GM12878 (cell line): ENCODE data around the gene GRM5. TPM values are rescaled to one million over a fixed set of nuclear protein-coding genes. Genes with fewer than 3 reads are reported as not detected.

Experiments used
- ATAC-seq: fragments of 200-7000 bp; cut with Tn5 transposase; 3 replicates; pipeline ENCODE4 v1.9.1; 2020; ENCODE audit warnings: mild to moderate bottlenecking, moderate library complexity
- BruUV-seq: library from RNA; stranded (reverse); fragments of 400-500 nt; replicated peaks from 2 replicates; lab custom pipeline; 2021; lab: Mats Ljungman, UMichigan
- CTCF ChIA-PET: fragments of 300-600 bp; sonication (Branson Sonifier 250); formaldehyde crosslinking; extraction: SDS; loops from one replicate; lab custom pipeline; 2021; ENCODE audit warnings: inconsistent platforms; lab: Yijun Ruan, JAX
- POLR2A ChIA-PET: fragments of 350-600 bp; formaldehyde crosslinking; extraction: SDS; loops from one replicate; lab custom pipeline; 2021; ENCODE audit warnings: inconsistent platforms; lab: Charles Lee
- RAD21 ChIA-PET: fragments of 300-600 bp; sonication (Branson Sonifier 250); formaldehyde crosslinking; loops from one replicate; lab custom pipeline; 2023; ENCODE audit warnings: antibody characterized with exemption; ENCODE audit not compliant: unreplicated experiment; lab: Charles Lee
- SMC1A ChIA-PET: fragments of 300-600 bp; sonication (Branson Sonifier 250); formaldehyde crosslinking; loops from one replicate; lab custom pipeline; 2023; ENCODE audit not compliant: unreplicated experiment, uncharacterized antibody; lab: Charles Lee
- DNase-seq: peaks from one replicate; pipeline ENCODE4 v3.0.0-alpha.2; 2011; ENCODE audit warnings: low read depth, low spot score
- FAIRE-seq: peaks from 3 replicates; lab custom pipeline; 2011; peaks lifted over from hg19 to GRCh38; lab: Jason Lieb, UNC
- H2AFZ ChIP-seq: 2 replicates; pipeline ENCODE4 v1.6.0; 2011; ENCODE audit warnings: low read depth, low read length, control low read depth; ENCODE audit not compliant: control insufficient read depth
- H3K27ac ChIP-seq: 2 replicates; pipeline ENCODE4 v1.5.1; 2011; ENCODE audit warnings: control low read depth; ENCODE audit not compliant: control insufficient read depth, insufficient read depth
- H3K27me3 ChIP-seq, 2 experiments: replicated peaks in 1 of 2; 2 replicates each; pipeline versions ENCODE4 v1.6.0 to v1.6.1; 2011; ENCODE audit warnings: low read length in 1 of 2; ENCODE audit not compliant: control insufficient read depth in 2 of 2, insufficient read depth in 2 of 2
- H3K36me3 ChIP-seq, 2 experiments: 2 replicates each; pipeline ENCODE4 v1.5.1; 2011; ENCODE audit warnings: low read length in 1 of 2; ENCODE audit not compliant: control insufficient read depth in 2 of 2, insufficient read depth in 2 of 2
- H3K4me1 ChIP-seq: 2 replicates; pipeline ENCODE4 v1.6.1; 2011; ENCODE audit warnings: mild to moderate bottlenecking, low read length, moderate library complexity, mixed read lengths; ENCODE audit not compliant: control insufficient read depth, insufficient read depth
- H3K4me2 ChIP-seq: 2 replicates; pipeline ENCODE4 v1.6.0; 2011; ENCODE audit warnings: control low read depth; ENCODE audit not compliant: control insufficient read depth, insufficient read depth
- H3K4me3 ChIP-seq: fragments of 200-600 bp; sonication (generic); 2 replicates; pipeline ENCODE4 v1.5.1; 2016
- H3K79me2 ChIP-seq: 2 replicates; pipeline ENCODE4 v1.6.0; 2011; ENCODE audit warnings: low read length; ENCODE audit not compliant: control insufficient read depth, insufficient read depth
- H3K9ac ChIP-seq: 2 replicates; pipeline ENCODE4 v1.8.0; 2011; ENCODE audit warnings: low read length, control low read depth, mixed read lengths; ENCODE audit not compliant: control insufficient read depth, insufficient read depth
- H3K9me3 ChIP-seq: replicated peaks from 3 replicates; pipeline ENCODE4 v1.5.1; 2011; ENCODE audit warnings: mild to moderate bottlenecking, low read length; ENCODE audit not compliant: control insufficient read depth, insufficient read depth
- H4K20me1 ChIP-seq: 2 replicates; pipeline ENCODE4 v1.6.0; 2011; ENCODE audit not compliant: control insufficient read depth, insufficient read depth
- BRCA1 ChIP-seq: IDR thresholded peaks from 2 replicates; pipeline ENCODE4 v1.6.1; 2011; ENCODE audit warnings: low read depth, low read length, improper control_type of control experiment
- CBX5 ChIP-seq: sonication (generic); IDR thresholded peaks from 2 replicates; pipeline ENCODE4 v1.6.1; 2016; ENCODE audit warnings: low read depth, moderate library complexity, mild to moderate bottlenecking, inconsistent platforms
- CHD4 ChIP-seq: fragments of 200-600 bp; sonication (generic); IDR thresholded peaks from 2 replicates; pipeline ENCODE4 v1.6.1; 2016; ENCODE audit warnings: mild to moderate bottlenecking
- CREB1 ChIP-seq: IDR thresholded peaks from 2 replicates; pipeline ENCODE4 v1.6.1; 2012; ENCODE audit warnings: low read depth, mild to moderate bottlenecking, inconsistent platforms
- EED ChIP-seq: sonication (generic); IDR thresholded peaks from 2 replicates; pipeline ENCODE4 v1.6.1; 2016; ENCODE audit warnings: antibody characterized with exemption, low read depth
- ETV6 ChIP-seq, 2 experiments: fragments of 450-650 bp in 1 of 2; IDR thresholded peaks in 1 of 2; conservative IDR thresholded peaks in 1 of 2; 2 replicates each; pipeline ENCODE4 v1.6.1; 2014; ENCODE audit warnings: antibody characterized with exemption in 1 of 2, borderline replicate concordance in 1 of 2, low read depth in 1 of 2, mild to moderate bottlenecking in 1 of 2, moderate library complexity in 1 of 2
- GABPA ChIP-seq: IDR thresholded peaks from 2 replicates; pipeline ENCODE4 v1.6.1; 2014; ENCODE audit warnings: antibody characterized with exemption, low read depth, mild to moderate bottlenecking, inconsistent platforms
- HDAC2 ChIP-seq: fragments of 200-600 bp; sonication (generic); IDR thresholded peaks from 2 replicates; pipeline ENCODE4 v1.6.1; 2017
- JUND ChIP-seq: IDR thresholded peaks from 2 replicates; pipeline ENCODE4 v1.6.1; 2012; ENCODE audit warnings: low read depth, mild to moderate bottlenecking, low read length, improper control_type of control experiment, moderate library complexity
- LARP7 ChIP-seq: fragments of 450-650 bp; IDR thresholded peaks from 2 replicates; pipeline ENCODE4 v1.6.1; 2017; ENCODE audit warnings: mild to moderate bottlenecking
- MEF2B ChIP-seq: fragments of 450-650 bp; IDR thresholded peaks from 2 replicates; pipeline ENCODE4 v1.6.1; 2018; ENCODE audit warnings: mild to moderate bottlenecking, moderate library complexity; ENCODE audit not compliant: partially characterized antibody, poor library complexity, severe bottlenecking
- MLLT1 ChIP-seq: fragments of 450-650 bp; IDR thresholded peaks from 2 replicates; pipeline ENCODE4 v1.6.1; 2016; ENCODE audit warnings: mild to moderate bottlenecking
- MTA2 ChIP-seq: fragments of 450-650 bp; IDR thresholded peaks from 2 replicates; pipeline ENCODE4 v1.6.1; 2016; ENCODE audit warnings: low read depth, mild to moderate bottlenecking, moderate library complexity
- PAX5 ChIP-seq: IDR thresholded peaks from 2 replicates; pipeline ENCODE4 v1.6.1; 2011; ENCODE audit warnings: low read depth, low read length, borderline replicate concordance
- PKNOX1 ChIP-seq: fragments of 450-650 bp; IDR thresholded peaks from 2 replicates; pipeline ENCODE4 v1.6.1; 2016; ENCODE audit warnings: mild to moderate bottlenecking
- USF2 ChIP-seq: IDR thresholded peaks from 2 replicates; pipeline ENCODE4 v1.6.1; 2011; ENCODE audit warnings: low read depth, low read length, improper control_type of control experiment, borderline replicate concordance
- YBX1 ChIP-seq: fragments of 450-650 bp; IDR thresholded peaks from 2 replicates; pipeline ENCODE4 v1.6.1; 2016; ENCODE audit warnings: antibody characterized with exemption
- YY1 ChIP-seq: IDR thresholded peaks from 2 replicates; pipeline ENCODE4 v1.6.1; 2011; ENCODE audit warnings: low read depth, mild to moderate bottlenecking, low read length
- ZNF384 ChIP-seq: IDR thresholded peaks from 2 replicates; pipeline ENCODE4 v1.6.1; 2012; ENCODE audit warnings: low read depth, mild to moderate bottlenecking, low read length, improper control_type of control experiment, borderline replicate concordance
- WGBS: methylation state at CpG from one replicate; pipeline ENCODE4 v1.1.6; 2016; ENCODE audit warnings: low lambda C conversion rate; ENCODE audit not compliant: insufficient replicate concordance, insufficient coverage; ENCODE audit errors: missing lambda C conversion rate; 5-methylcytosine and 5-hydroxymethylcytosine counted together
- in situ Hi-C: fragments of 300-500 bp; cut with MboI; formaldehyde crosslinking; loops from 9 replicates; pipeline ENCODE4 v1.14.3; 2018; ENCODE audit warnings: mixed read lengths
- intact Hi-C: fragments of 100-400 bp; cut with micrococcal nuclease; formaldehyde crosslinking; loops from one replicate; pipeline ENCODE4 v1.14.2; 2022; ENCODE audit not compliant: unreplicated experiment
- polyA plus RNA-seq, 11 experiments: library from polyadenylated mRNA; depleted of rRNA in 4 of 11; unstranded in 6 of 11; stranded (reverse) in 5 of 11; fragments of >200 nt; fragmentation: Nextera tagmentation in 4 of 11; fragmentation: Illumina TruSeq in 1 of 11; extraction: Ambion mirVana in 4 of 11; extraction: Trizol in 1 of 11; gene quantifications; 1 replicate in 1 of 11; 2 replicates in 10 of 11; pipeline versions ENCODE4 v1.2.1 to v1.2.3, GENCODE V29; 2011 to 2016; ENCODE audit warnings: inconsistent platforms in 2 of 11, missing spikeins in 2 of 11, low read depth in 1 of 11
- total RNA-seq, 4 experiments: library from RNA; depleted of rRNA in 3 of 4; stranded (reverse); fragments of >200 nt in 3 of 4; fragmentation: Illumina TruSeq in 1 of 4; extraction: Trizol in 1 of 4; gene quantifications; 2 replicates each; pipeline versions ENCODE4 v1.2.1 to v1.2.3, GENCODE V29; 2013 to 2021

GRM5 gene
- total and polyA plus RNA-seq, 10 of the 15 experiments (the other 5 are each of a cell fraction or from before 2014, with no cell fraction given): not detected

GRCh38 chr11:88480223-88480622 is 585.6 kb downstream of the GRM5 start (continued):
- no peak for TF ChIP-seq HDAC2
- no peak for TF ChIP-seq LARP7

GRCh38 chr11:88478136-88478815 is 587.5 kb downstream of the GRM5 start:
- Histone ChIP-seq H2AFZ (no peak overlapping the region), H3K4me1 (no peaks in the 10 kb centered on the region), H3K9ac (no peak overlapping the region), H3K79me2 (no peaks in the 10 kb centered on the region), H3K9me3 (no peaks in the 10 kb centered on the region), H4K20me1 (no peaks in the 10 kb centered on the region), H3K4me3 (no peak overlapping the region), H3K36me3 (no peaks in the 10 kb centered on the region), H3K27me3 (no peaks in the 10 kb centered on the region), H3K4me2 (no peak overlapping the region), H3K27ac (no peak overlapping the region)
- in situ Hi-C loops: no loop called here
- RAD21 ChIA-PET: interaction anchor here (1.0 to 2.0 kb wide), 3 partner anchors 124 to 462 kb away, joined by 4 to 8 read pairs (median 6); no protein-coding TSS in a partner anchor
- no peak for FAIRE-seq
- no TSS peak for BruUV-seq
- DNase-seq: no peak
- POLR2A ChIA-PET: no interaction called here
- no peak for TF ChIP-seq JUND
- TF ChIP-seq USF2: no peak
- TF ChIP-seq GABPA: no peak
- TF ChIP-seq PKNOX1: no peak
- no peak for TF ChIP-seq CREB1
- no peak for TF ChIP-seq MTA2
- no peak for TF ChIP-seq MEF2B
- no peak for TF ChIP-seq CHD4
- TF ChIP-seq YBX1: no peak
- no peak for TF ChIP-seq YY1
- no peak for TF ChIP-seq CBX5
- TF ChIP-seq ETV6 (conservative IDR thresholded peaks at IDR 0.05 in 1 of 2, IDR thresholded peaks at IDR 0.05 in 1 of 2; ENCODE audit: borderline replicate concordance in 1 of 2, low read depth in 1 of 2): no peak
- TF ChIP-seq BRCA1: no peak
- no peak for TF ChIP-seq MLLT1
- no peak for TF ChIP-seq PAX5
- no peak for TF ChIP-seq EED
- no peak for TF ChIP-seq ZNF384
- ATAC-seq: no peak
- 27% methylated on average over 4 of the region's 4 CpGs for WGBS
- intact Hi-C loops: no loop called here
- CTCF ChIA-PET: interaction anchor here (0.9 to 2.3 kb wide), 8 partner anchors 17 to 374 kb away, joined by 3 to 10 read pairs (median 3); no protein-coding TSS in a partner anchor
- SMC1A ChIA-PET: interaction anchor here (0.9 to 2.0 kb wide), 6 partner anchors 10 to 461 kb away, joined by 3 to 7 read pairs (median 3); no protein-coding TSS in a partner anchor
